Memory B cell (primary cell): ENCODE measurements around the gene PMEL.
"Not testable (repeated sequence)": the region's sequence is repeated elsewhere in the genome, so short reads cannot be mapped to it uniquely, and the experiment has no call there.

Source experiments
- ATAC-seq: fragments of 150-1000 bp; cut with Tn5 transposase; 2 replicates; pipeline ENCODE4 v1.10.0; 2021; ENCODE audit warnings: low read depth, mild to moderate bottlenecking, moderate library complexity
- DNase-seq, 2 donors: peaks; one replicate each; pipeline ENCODE4 v3.0.0; 2022; ENCODE audit warnings: low spot score in 2 of 2
- H3K27ac Mint-ChIP-seq: one replicate; pipeline ENCODE4 v1.8.0; 2022; ENCODE audit warnings: mild to moderate bottlenecking, moderate library complexity, mixed read lengths
- H3K27me3 Mint-ChIP-seq: one replicate; pipeline ENCODE4 v1.8.0; 2022; ENCODE audit warnings: mixed read lengths
- H3K36me3 Mint-ChIP-seq: one replicate; pipeline ENCODE4 v1.8.0; 2022; ENCODE audit warnings: mild to moderate bottlenecking, mixed read lengths
- H3K4me1 Mint-ChIP-seq: one replicate; pipeline ENCODE4 v1.8.0; 2022; ENCODE audit warnings: mixed read lengths
- H3K4me3 Mint-ChIP-seq: one replicate; pipeline ENCODE4 v1.8.0; 2022; ENCODE audit warnings: mild to moderate bottlenecking, moderate library complexity, mixed read lengths
- H3K9me3 Mint-ChIP-seq: one replicate; pipeline ENCODE4 v1.8.0; 2022; ENCODE audit warnings: mixed read lengths

The PMEL gene

GRCh38 chr12:55996201-55996714 is 30.4 kb upstream of the PMEL start:
- Mint-ChIP-seq H3K4me3 (peak overlapping the region; percentile 79), H3K36me3 (peaks cover 13% of the 10 kb centered on the region), H3K4me1 (peaks cover 12% of the 10 kb centered on the region), H3K9me3 (no peaks in the 10 kb centered on the region), H3K27ac (no peak overlapping the region), H3K27me3 (no peaks in the 10 kb centered on the region)
- DNase-seq (peak; percentile 57 to 62), ATAC-seq (peak; percentile 73)

GRCh38 chr12:55995366-55995765 is 29.5 kb upstream of the PMEL start:
- no peak overlapping the region for H3K27ac Mint-ChIP-seq
- peaks cover 19% of the 10 kb centered on the region for H3K36me3 Mint-ChIP-seq
- no peaks in the 10 kb centered on the region for H3K9me3 Mint-ChIP-seq
- no peak for ATAC-seq
- DNase-seq = no peak
- no peak overlapping the region for H3K4me3 Mint-ChIP-seq
- H3K4me1 Mint-ChIP-seq = peaks cover 12% of the 10 kb centered on the region
- no peaks in the 10 kb centered on the region for H3K27me3 Mint-ChIP-seq

- H3K9me3 Mint-ChIP-seq = no peaks in the 10 kb centered on the region
- peaks cover 12% of the 10 kb centered on the region for H3K4me1 Mint-ChIP-seq
- ATAC-seq (no peak), DNase-seq (no peak)
- no peak overlapping the region for H3K4me3 Mint-ChIP-seq
- no peaks in the 10 kb centered on the region for H3K27me3 Mint-ChIP-seq
- H3K27ac Mint-ChIP-seq = no peak overlapping the region
- peaks cover 27% of the 10 kb centered on the region for H3K36me3 Mint-ChIP-seq
Measured at GRCh38 chr12:55993230-55993853, 27.5 kb upstream of the PMEL start.

- peaks cover 29% of the 10 kb centered on the region for H3K36me3 Mint-ChIP-seq
Measured at GRCh38 chr12:55991110-55991509, 25.3 kb upstream of the PMEL start.

GRCh38 chr12:55985976-55986375 is 20.1 kb upstream of the PMEL start:
- not testable (repeated sequence) for DNase-seq, H3K27me3 Mint-ChIP-seq, H3K4me3 Mint-ChIP-seq, H3K9me3 Mint-ChIP-seq, ATAC-seq, H3K27ac Mint-ChIP-seq, H3K4me1 Mint-ChIP-seq
- H3K36me3 Mint-ChIP-seq = peaks cover 12% of the 10 kb centered on the region

More at GRCh38 chr12:55991110-55991509, 25.3 kb upstream of the PMEL start:
- H3K4me1 Mint-ChIP-seq = peaks cover 2% of the 10 kb centered on the region
- DNase-seq = no peak
- H3K9me3 Mint-ChIP-seq = no peaks in the 10 kb centered on the region
- H3K27ac Mint-ChIP-seq = no peak overlapping the region
- H3K4me3 Mint-ChIP-seq = no peak overlapping the region
- ATAC-seq = no peak
- no peaks in the 10 kb centered on the region for H3K27me3 Mint-ChIP-seq

GRCh38 chr12:55985341-55985740 is 19.5 kb upstream of the PMEL start:
- DNase-seq (no peak), ATAC-seq (no peak)
- Mint-ChIP-seq H3K4me1 (peaks cover 9% of the 10 kb centered on the region), H3K27ac (no peak overlapping the region), H3K36me3 (peaks cover 12% of the 10 kb centered on the region), H3K4me3 (no peak overlapping the region), H3K9me3 (no peaks in the 10 kb centered on the region), H3K27me3 (no peaks in the 10 kb centered on the region)

- H3K27me3 Mint-ChIP-seq = no peaks in the 10 kb centered on the region
- no peak for ATAC-seq
- peaks cover 12% of the 10 kb centered on the region for H3K36me3 Mint-ChIP-seq
- H3K4me1 Mint-ChIP-seq = peaks cover 12% of the 10 kb centered on the region
- no peak overlapping the region for H3K27ac Mint-ChIP-seq
- H3K4me3 Mint-ChIP-seq = no peak overlapping the region
- H3K9me3 Mint-ChIP-seq = no peaks in the 10 kb centered on the region
- no peak for DNase-seq
Measured at GRCh38 chr12:55984861-55985260, 19.0 kb upstream of the PMEL start.

- no peak for DNase-seq
- Mint-ChIP-seq H3K27ac (peak overlapping the region; percentile 10), H3K27me3 (no peaks in the 10 kb centered on the region), H3K36me3 (peaks cover 9% of the 10 kb centered on the region), H3K9me3 (no peaks in the 10 kb centered on the region), H3K4me3 (no peak overlapping the region), H3K4me1 (peaks cover 20% of the 10 kb centered on the region)
- ATAC-seq = peak; percentile 74
Measured at GRCh38 chr12:55983232-55983842, 17.5 kb upstream of the PMEL start.

GRCh38 chr12:55982319-55982936 is 16.6 kb upstream of the PMEL start:
- H3K4me3 Mint-ChIP-seq = peak overlapping the region; percentile 25
- no peaks in the 10 kb centered on the region for H3K9me3 Mint-ChIP-seq
- ATAC-seq = peak; percentile 85
- no peak for DNase-seq
- H3K36me3 Mint-ChIP-seq = peaks cover 10% of the 10 kb centered on the region
- H3K4me1 Mint-ChIP-seq = peaks cover 20% of the 10 kb centered on the region
- no peaks in the 10 kb centered on the region for H3K27me3 Mint-ChIP-seq
- no peak overlapping the region for H3K27ac Mint-ChIP-seq

GRCh38 chr12:55981882-55982281 is 16.0 kb upstream of the PMEL start:
- H3K4me1 Mint-ChIP-seq = peaks cover 20% of the 10 kb centered on the region

GRCh38 chr12:55979069-55979468 is 13.2 kb upstream of the PMEL start:
- Mint-ChIP-seq H3K36me3 (peaks cover 8% of the 10 kb centered on the region), H3K4me1 (peaks cover 26% of the 10 kb centered on the region), H3K27ac (no peak overlapping the region), H3K9me3 (no peaks in the 10 kb centered on the region), H3K4me3 (no peak overlapping the region), H3K27me3 (no peaks in the 10 kb centered on the region)
- ATAC-seq (no peak), DNase-seq (no peak)

More at GRCh38 chr12:55981882-55982281, 16.0 kb upstream of the PMEL start:
- not testable (repeated sequence) for H3K27me3 Mint-ChIP-seq, H3K4me3 Mint-ChIP-seq, H3K9me3 Mint-ChIP-seq, DNase-seq, H3K27ac Mint-ChIP-seq, ATAC-seq, H3K36me3 Mint-ChIP-seq

- no peak overlapping the region for H3K4me3 Mint-ChIP-seq
- H3K36me3 Mint-ChIP-seq = peaks cover 8% of the 10 kb centered on the region
- H3K27ac Mint-ChIP-seq = no peak overlapping the region
- H3K9me3 Mint-ChIP-seq = no peaks in the 10 kb centered on the region
- no peaks in the 10 kb centered on the region for H3K27me3 Mint-ChIP-seq
- DNase-seq (no peak), ATAC-seq (no peak)
- H3K4me1 Mint-ChIP-seq = peaks cover 22% of the 10 kb centered on the region
Measured at GRCh38 chr12:55978393-55978792, 12.6 kb upstream of the PMEL start.

- no peaks in the 10 kb centered on the region for H3K27me3 Mint-ChIP-seq
- no peak for DNase-seq
- ATAC-seq = no peak
- peaks cover 10% of the 10 kb centered on the region for H3K4me1 Mint-ChIP-seq
- H3K36me3 Mint-ChIP-seq = peaks cover 3% of the 10 kb centered on the region
- H3K4me3 Mint-ChIP-seq = no peak overlapping the region
- H3K9me3 Mint-ChIP-seq = no peaks in the 10 kb centered on the region
- no peak overlapping the region for H3K27ac Mint-ChIP-seq
Measured at GRCh38 chr12:55974308-55974730, 8.5 kb upstream of the PMEL start.

GRCh38 chr12:55973599-55974307 is 7.9 kb upstream of the PMEL start, which contains the start of gene RAB5B:
Gene RAB5B, plus strand, starts transcription at chr12:55974078. Its CDS starts 12,883 bp downstream, at chr12:55986961.
- ATAC-seq = peak; percentile 87
- H3K36me3 Mint-ChIP-seq = peaks cover 3% of the 10 kb centered on the region

More at GRCh38 chr12:55973599-55974307, 7.9 kb upstream of the PMEL start, which contains the start of gene RAB5B:
- Mint-ChIP-seq H3K9me3 (no peaks in the 10 kb centered on the region), H3K27me3 (no peaks in the 10 kb centered on the region), H3K4me3 (no peak within 1 kb of the TSS), H3K4me1 (peaks cover 6% of the 10 kb centered on the region), H3K27ac (no peak within 1 kb of the TSS)
- DNase-seq = peak; percentile 79 to 96
